ENCODE results near the gene EPS8L1. TPM values are rescaled to one million over a fixed set of nuclear protein-coding genes. Genes with fewer than 3 reads are reported as not detected.

EPS8L1 gene
- total RNA-seq, 6 donors from 2014 or later = 30.2 to 55.7 (median 43.3) TPM

DNA sequence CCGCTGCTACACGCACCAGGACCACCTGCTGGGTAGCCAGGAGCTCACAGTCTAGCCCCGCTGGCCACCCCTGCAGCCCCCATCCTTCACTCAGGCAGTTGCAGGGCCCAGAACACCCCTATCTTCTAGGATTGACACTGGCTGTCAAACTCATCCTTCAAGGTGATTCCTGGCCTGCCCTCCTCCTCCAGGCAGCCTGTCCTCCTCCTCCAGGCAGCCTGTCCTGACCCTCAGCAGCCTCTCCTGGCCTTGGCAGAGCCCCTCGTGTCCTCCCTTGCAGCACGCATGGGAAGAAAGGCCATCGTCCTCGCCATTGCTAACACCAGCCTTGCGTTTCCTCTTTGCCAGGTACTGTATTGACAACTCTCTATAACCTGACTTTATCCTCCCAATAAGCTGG, 3.8 kb upstream of the EPS8L1 start:
- ATAC-seq (ENCODE audit: low FRiP score in 2 of 2) (no peak), DNase-seq (no peak)
- TF ChIP-seq EP300 (IDR thresholded peaks at IDR 0.05) = no peak
- TF ChIP-seq, protein P1, sequence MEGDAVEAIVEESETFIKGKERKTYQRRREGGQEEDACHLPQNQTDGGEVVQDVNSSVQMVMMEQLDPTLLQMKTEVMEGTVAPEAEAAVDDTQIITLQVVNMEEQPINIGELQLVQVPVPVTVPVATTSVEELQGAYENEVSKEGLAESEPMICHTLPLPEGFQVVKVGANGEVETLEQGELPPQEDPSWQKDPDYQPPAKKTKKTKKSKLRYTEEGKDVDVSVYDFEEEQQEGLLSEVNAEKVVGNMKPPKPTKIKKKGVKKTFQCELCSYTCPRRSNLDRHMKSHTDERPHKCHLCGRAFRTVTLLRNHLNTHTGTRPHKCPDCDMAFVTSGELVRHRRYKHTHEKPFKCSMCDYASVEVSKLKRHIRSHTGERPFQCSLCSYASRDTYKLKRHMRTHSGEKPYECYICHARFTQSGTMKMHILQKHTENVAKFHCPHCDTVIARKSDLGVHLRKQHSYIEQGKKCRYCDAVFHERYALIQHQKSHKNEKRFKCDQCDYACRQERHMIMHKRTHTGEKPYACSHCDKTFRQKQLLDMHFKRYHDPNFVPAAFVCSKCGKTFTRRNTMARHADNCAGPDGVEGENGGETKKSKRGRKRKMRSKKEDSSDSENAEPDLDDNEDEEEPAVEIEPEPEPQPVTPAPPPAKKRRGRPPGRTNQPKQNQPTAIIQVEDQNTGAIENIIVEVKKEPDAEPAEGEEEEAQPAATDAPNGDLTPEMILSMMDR (IDR thresholded peaks at IDR 0.05) = no peak
- no peak for TF ChIP-seq POLR2AphosphoS5 (IDR thresholded peaks at IDR 0.05)
- no peak for TF ChIP-seq POLR2A (IDR thresholded peaks at IDR 0.05)
- H3K36me3 ChIP-seq = no peaks in the 10 kb centered on the region
- H3K4me1 ChIP-seq = peaks cover 7 to 21% (median 14%) of the 10 kb centered on the region in 4 donors
- WGBS, 2 donors = 68 to 72% methylated on average over 8 of the region's 8 CpGs
- no peaks in the 10 kb centered on the region for H3K9me3 ChIP-seq
- no peak overlapping the region for H3K4me3 ChIP-seq
- H3K27me3 ChIP-seq = no peaks in the 10 kb centered on the region
- no peak overlapping the region for H3K27ac ChIP-seq

DNA sequence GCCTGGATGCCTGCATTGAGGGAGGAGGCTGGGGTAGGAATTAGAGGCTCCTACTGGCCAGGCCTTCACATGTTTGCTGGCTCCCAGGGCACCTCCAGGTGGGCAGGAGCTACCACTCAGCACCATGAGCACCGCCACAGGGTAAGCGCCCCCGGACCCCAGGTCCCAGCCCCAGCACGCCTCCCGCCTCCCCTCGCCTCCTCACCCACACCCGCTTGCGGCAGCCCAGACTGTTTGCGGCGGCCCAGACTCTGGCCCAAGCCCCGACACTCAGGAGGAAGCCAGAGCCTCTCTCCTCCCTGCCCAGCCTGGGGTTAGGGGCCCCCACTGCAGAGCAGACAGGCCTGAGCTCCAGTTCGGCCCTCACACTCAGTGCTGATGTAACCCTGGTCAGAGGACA, 652 bp downstream of the EPS8L1 start:
- peak overlapping the region in 3 of 4 donors; percentile 14 to 32 (median 25) for H3K4me3 ChIP-seq
- H3K27ac ChIP-seq = peak overlapping the region in 3 of 4 donors; percentile 48 to 52 (median 49)
- no peak for TF ChIP-seq EP300 (IDR thresholded peaks at IDR 0.05)
- H3K9me3 ChIP-seq = no peaks in the 10 kb centered on the region
- H3K4me1 ChIP-seq = peaks cover 17 to 29% (median 21%) of the 10 kb centered on the region in 4 donors
- DNase-seq = no peak
- 63 to 78% methylated on average over 6 to 7 of the region's 12 CpGs for WGBS, 2 donors
- ATAC-seq (ENCODE audit: low FRiP score in 2 of 2) = no peak
- H3K36me3 ChIP-seq = no peaks in the 10 kb centered on the region
- peaks cover 0 to 18% (median 2%) of the 10 kb centered on the region in 4 donors for H3K27me3 ChIP-seq

DNA sequence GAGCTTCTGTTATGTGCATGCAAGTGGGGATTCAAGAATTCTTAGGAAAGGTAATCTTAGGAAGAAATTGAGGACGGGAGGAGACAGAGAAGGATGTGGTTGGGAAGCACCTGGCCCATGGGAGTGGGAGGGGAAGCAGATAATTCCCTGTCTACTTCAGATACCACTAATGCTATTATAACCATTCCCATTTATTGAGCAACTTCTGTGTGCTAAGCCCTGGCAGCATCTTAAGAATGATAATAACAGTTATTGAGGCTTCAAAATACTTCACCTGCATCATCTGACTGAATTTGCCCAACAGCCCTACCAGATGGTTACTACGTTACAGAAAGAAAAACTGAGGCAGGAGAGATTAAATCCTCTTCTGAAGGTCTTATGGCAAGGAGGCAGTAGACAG, 1.4 kb downstream of the EPS8L1 start:
- Histone ChIP-seq H3K9me3 (no peaks in the 10 kb centered on the region), H3K27ac (no peak overlapping the region), H3K36me3 (no peaks in the 10 kb centered on the region), H3K4me1 (peaks cover 25 to 37% (median 27%) of the 10 kb centered on the region in 4 donors), H3K4me3 (no peak overlapping the region), H3K27me3 (peaks cover 0 to 26% (median 8%) of the 10 kb centered on the region in 4 donors)
- DNase-seq = no peak
- TF ChIP-seq, protein P1 (IDR thresholded peaks at IDR 0.05) = no peak
- no peak for TF ChIP-seq EP300 (IDR thresholded peaks at IDR 0.05)
- TF ChIP-seq POLR2AphosphoS5 (IDR thresholded peaks at IDR 0.05) = no peak
- TF ChIP-seq POLR2A (IDR thresholded peaks at IDR 0.05) = no peak
- no peak for ATAC-seq (ENCODE audit: low FRiP score in 2 of 2)
- 78 to 88% methylated on average over 2 of the region's 2 CpGs for WGBS, 2 donors

DNA sequence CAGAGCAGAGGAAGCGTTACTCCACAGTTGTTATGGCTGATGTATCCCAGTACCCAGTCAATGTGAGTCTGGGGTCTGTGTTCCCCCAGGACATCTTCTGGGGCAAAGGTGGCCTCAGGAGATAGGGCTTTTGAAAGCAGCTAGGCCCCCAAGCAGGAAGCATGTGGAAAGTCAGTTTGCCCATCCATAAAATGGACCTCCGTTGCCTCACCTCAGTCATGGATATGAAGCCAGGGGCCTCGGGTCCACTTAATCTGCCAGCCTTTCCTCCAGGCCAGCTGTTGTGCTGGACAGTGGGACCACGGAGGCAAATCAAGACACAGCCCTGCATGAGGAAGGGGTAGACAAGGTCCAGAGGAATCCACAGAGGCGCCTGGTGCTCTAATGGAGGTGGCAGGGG, 3.3 kb downstream of the EPS8L1 start:
- DNase-seq = no peak
- H3K27me3 ChIP-seq = peaks cover 0 to 43% (median 14%) of the 10 kb centered on the region in 4 donors
- no peak for TF ChIP-seq EP300 (IDR thresholded peaks at IDR 0.05)
- TF ChIP-seq POLR2AphosphoS5 (IDR thresholded peaks at IDR 0.05) = no peak
- TF ChIP-seq, protein P1 (IDR thresholded peaks at IDR 0.05) = no peak
- TF ChIP-seq POLR2A (IDR thresholded peaks at IDR 0.05) = no peak
- no peaks in the 10 kb centered on the region for H3K36me3 ChIP-seq
- no peak overlapping the region for H3K4me3 ChIP-seq
- H3K4me1 ChIP-seq = peaks cover 27 to 43% (median 33%) of the 10 kb centered on the region in 4 donors
- ATAC-seq (ENCODE audit: low FRiP score in 2 of 2) = no peak
- no peak overlapping the region for H3K27ac ChIP-seq
- H3K9me3 ChIP-seq = no peaks in the 10 kb centered on the region
- 76 to 82% methylated on average over 3 to 5 of the region's 5 CpGs for WGBS, 2 donors

- WGBS, 2 donors = 78 to 94% methylated on average over 9 to 14 of the region's 19 CpGs
- peak in 1 of 2 donors; percentile 76 for DNase-seq
Measured at GRCh38 chr19:55079400-55080038, 3.9 kb downstream of the EPS8L1 start.

More at GRCh38 chr19:55079400-55080038, 3.9 kb downstream of the EPS8L1 start:
- Histone ChIP-seq H3K4me3 (peak overlapping the region in 1 of 4 donors; percentile 58), H3K27ac (no peak overlapping the region), H3K9me3 (no peaks in the 10 kb centered on the region), H3K36me3 (no peaks in the 10 kb centered on the region), H3K4me1 (peaks cover 27 to 43% (median 33%) of the 10 kb centered on the region in 4 donors), H3K27me3 (peaks cover 0 to 44% (median 15%) of the 10 kb centered on the region in 4 donors)
- TF ChIP-seq, protein P1 (IDR thresholded peaks at IDR 0.05) = no peak
- TF ChIP-seq EP300 (IDR thresholded peaks at IDR 0.05) (no peak), POLR2AphosphoS5 (IDR thresholded peaks at IDR 0.05) (no peak), POLR2A (IDR thresholded peaks at IDR 0.05) (no peak)
- no peak for ATAC-seq (ENCODE audit: low FRiP score in 2 of 2)
